Measurements from ENCODE around the gene MEGF6.

GRCh38 chr1:3451994-3452865 lies 159.1 kb downstream of the MEGF6 start:
- no peak for TF ChIP-seq CTCF (IDR thresholded peaks at IDR 0.05 in 2 of 3, conservative IDR thresholded peaks at IDR 0.05 in 1 of 3; ENCODE audit: insufficient read depth in 2 of 3, low read depth in 1 of 3, low read length in 3 of 3)
- no peak for TF ChIP-seq NFIC (IDR thresholded peaks at IDR 0.05)
- TF ChIP-seq DMBX1 (CRISPR knock-in tag; IDR thresholded peaks at IDR 0.05; ENCODE audit: borderline replicate concordance), result no peak
- TF ChIP-seq POU5F1 (IDR thresholded peaks at IDR 0.05; ENCODE audit: borderline replicate concordance, low read depth, low read length, partially characterized antibody), result no peak
- no peak for TF ChIP-seq ZNF24 (IDR thresholded peaks at IDR 0.05)
- no peak for TF ChIP-seq ZNF232 (CRISPR knock-in tag; IDR thresholded peaks at IDR 0.05)
- TF ChIP-seq POLR2AphosphoS2 (IDR thresholded peaks at IDR 0.05; ENCODE audit: low read length), result no peak
- TF ChIP-seq EZH2 (IDR thresholded peaks at IDR 0.05; ENCODE audit: borderline replicate concordance, low read depth, low read length), result no peak
- no peak for TF ChIP-seq ZFX (CRISPR knock-in tag; IDR thresholded peaks at IDR 0.05)
- TF ChIP-seq PREB (CRISPR knock-in tag; IDR thresholded peaks at IDR 0.05), result no peak
- TF ChIP-seq MIER1 (IDR thresholded peaks at IDR 0.05; ENCODE audit: low read depth), result no peak

Data from K562 (cell line).